GM21390 (cell line): ENCODE measurements around the gene IMP4.

Experiments
- ATAC-seq: cut with Tn5 transposase; IDR thresholded peaks from one replicate; pipeline ENCODE4 v1.9.1; 2021; ENCODE audit not compliant: unreplicated experiment

Gene IMP4

DNA sequence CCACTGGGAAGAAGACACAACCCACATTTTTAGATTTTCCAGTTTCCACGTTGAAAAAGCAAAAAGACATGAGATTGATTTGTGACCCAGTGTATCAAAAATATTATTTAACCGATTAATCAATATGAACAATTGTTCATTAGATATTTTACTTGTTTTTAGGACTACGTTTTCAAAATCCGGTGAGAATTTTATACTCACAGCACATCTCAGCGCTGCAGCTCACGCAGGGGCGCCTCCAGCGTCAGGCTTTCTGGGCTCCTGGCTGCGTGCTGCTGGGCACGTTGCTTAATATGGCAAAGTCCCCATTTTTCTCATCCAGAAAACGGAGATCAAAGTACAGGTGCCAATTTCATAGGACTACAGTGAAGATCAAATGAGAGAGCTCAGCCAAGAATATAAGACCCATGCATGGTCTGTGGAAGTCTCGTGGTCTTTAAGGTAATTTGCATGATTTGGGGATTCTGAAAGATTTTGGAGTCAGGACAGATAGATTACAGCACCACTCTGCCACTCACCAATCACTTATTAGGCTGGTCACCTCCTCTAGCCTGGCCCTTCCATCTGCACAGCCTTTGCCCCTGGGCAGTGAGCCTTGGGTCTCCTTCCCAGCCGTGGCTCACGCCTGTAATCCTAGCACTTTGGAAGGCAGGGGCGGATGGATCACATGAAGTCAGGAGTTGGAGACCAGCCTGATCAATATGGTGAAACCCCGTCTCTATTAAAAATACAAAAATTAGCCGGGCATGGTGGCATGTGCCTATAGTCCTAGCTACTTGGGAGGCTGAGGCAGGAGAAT lies 49.4 kb downstream of the IMP4 start:
- ATAC-seq, result no peak

DNA sequence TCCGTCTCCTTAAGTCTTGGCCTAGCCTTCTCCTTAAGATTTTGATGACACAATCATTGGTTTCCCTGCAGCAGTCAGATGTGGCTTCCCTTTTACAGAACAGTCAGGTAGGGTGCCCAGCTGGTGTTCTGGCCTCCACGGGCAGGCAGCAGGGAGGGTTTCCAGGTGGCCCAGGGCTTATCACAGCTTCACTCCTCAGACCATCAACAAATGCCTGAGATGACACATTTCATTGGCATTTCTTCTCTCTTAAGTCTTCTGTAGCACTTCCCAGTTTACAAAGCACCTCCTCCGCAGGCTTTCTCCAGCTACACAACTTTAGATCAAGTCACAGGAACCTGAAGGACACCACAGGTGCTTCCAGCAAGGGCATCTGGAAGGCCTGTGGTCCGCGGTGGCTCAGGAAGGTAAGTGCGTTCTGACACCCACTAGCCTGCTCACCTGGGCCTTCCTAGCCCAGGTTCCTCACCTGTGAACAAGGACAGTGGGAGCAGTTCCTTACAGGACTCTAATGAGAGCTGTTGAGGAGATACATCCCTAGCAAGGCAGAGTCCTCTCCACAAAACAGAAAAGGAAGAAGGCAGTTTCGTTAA lies 50.7 kb downstream of the IMP4 start:
- no peak for ATAC-seq
